GM12801 (cell line): ENCODE results near the gene NGRN.
A peak's percentile ranks its signal among the peaks of the same experiment; 100 is the strongest.

Source experiments
- TF ChIP-seq, protein P1 (sequence below): IDR thresholded peaks from one replicate; pipeline ENCODE4 v1.5.1; 2011; ENCODE audit warnings: control low read depth; ENCODE audit not compliant: insufficient read length; ENCODE audit errors: extremely low read depth

NGRN gene

DNA sequence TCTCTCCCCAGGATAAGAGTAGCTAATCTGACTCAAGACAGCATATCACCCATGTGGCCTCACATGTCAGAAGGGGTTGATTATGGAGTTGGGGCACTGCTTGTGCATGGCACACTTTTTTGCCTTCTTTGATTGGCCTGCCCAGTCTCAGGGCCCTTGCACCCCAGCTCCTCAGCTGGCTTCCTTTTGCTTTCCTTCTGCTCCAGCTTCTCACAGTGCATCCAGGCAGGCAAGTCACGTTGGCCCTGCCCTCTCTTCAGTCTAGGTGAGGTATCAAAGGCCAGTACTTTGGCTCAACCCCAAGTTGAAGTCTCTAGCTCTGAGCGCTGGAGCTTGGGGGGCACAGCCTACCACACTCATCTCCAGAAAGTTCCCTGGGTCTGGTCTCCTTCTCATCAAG is 42.2 kb downstream of the NGRN start:
- TF ChIP-seq, protein P1, sequence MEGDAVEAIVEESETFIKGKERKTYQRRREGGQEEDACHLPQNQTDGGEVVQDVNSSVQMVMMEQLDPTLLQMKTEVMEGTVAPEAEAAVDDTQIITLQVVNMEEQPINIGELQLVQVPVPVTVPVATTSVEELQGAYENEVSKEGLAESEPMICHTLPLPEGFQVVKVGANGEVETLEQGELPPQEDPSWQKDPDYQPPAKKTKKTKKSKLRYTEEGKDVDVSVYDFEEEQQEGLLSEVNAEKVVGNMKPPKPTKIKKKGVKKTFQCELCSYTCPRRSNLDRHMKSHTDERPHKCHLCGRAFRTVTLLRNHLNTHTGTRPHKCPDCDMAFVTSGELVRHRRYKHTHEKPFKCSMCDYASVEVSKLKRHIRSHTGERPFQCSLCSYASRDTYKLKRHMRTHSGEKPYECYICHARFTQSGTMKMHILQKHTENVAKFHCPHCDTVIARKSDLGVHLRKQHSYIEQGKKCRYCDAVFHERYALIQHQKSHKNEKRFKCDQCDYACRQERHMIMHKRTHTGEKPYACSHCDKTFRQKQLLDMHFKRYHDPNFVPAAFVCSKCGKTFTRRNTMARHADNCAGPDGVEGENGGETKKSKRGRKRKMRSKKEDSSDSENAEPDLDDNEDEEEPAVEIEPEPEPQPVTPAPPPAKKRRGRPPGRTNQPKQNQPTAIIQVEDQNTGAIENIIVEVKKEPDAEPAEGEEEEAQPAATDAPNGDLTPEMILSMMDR: no peak

DNA sequence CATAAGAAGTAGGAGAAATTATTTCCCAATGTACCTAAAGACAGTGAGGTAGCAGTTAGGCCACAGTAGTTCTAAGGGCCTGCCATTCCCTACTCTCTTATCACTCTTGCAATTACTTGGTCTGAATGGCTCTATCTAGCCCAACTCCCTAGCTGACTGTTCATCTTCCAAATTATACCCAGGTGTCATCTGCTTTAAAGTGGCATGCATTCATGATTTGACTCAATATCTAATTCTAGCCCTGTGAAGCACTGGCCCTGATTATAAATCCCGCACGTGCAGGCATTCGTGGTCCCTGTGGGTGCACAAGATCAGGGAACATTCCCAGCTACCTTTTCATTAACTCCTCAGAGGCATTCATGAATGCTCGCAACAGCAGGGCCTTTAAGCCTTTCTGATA is 43.5 kb downstream of the NGRN start:
- TF ChIP-seq, protein P1: no peak

DNA sequence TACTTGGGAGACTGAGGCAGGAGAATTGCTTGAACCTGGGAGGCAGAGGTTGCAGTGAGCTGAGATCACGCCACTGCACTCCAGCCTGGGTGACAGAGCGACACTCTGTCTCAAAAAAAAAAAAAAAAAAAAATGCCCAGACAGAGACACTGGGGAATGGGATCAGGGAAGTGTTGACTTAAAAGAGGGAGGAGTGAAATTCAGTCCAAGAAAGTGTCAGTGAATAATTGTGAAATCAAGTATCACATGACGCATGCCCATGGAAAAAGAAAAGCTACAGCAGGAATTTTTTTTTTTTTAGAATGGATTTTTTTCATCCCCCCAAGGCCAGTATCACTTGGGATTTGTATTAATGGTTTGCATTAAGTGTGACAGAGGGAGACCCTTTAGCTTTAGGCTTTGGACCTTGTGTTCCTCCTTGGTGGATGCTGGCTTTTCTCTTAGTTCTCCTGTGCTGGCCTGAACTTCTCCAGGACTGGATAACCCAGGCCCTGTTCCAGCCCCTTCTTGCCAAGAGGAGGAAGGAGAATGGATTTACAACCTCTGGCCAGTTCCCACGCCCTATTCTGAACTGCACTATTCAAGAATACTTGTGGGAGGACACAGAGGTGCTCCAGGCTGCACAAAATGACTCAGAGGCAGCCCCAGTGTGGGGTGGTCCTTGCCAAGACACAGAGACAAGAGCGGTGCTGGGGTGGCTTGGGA is 50.0 kb downstream of the NGRN start:
- TF ChIP-seq, protein P1: no peak

DNA sequence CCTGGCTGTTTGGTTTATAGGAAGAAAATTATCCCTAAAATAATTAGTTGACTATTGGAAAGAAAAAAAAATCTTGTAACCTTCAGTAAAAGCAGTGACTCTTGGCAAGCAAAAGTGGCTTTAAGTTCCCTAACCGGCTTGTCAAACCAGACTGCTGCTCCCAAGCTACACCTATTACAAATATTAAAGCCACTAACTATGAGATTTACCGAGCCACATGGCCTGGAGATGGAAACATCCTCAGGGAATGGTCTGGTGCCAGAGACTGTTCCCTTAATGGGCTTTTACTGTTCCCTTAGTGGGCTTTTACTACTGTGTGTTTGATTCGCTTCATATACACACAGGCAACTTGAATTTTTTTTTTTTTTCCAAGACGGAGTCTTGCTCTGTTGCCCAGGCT is 50.7 kb downstream of the NGRN start:
- TF ChIP-seq, protein P1: no peak

DNA sequence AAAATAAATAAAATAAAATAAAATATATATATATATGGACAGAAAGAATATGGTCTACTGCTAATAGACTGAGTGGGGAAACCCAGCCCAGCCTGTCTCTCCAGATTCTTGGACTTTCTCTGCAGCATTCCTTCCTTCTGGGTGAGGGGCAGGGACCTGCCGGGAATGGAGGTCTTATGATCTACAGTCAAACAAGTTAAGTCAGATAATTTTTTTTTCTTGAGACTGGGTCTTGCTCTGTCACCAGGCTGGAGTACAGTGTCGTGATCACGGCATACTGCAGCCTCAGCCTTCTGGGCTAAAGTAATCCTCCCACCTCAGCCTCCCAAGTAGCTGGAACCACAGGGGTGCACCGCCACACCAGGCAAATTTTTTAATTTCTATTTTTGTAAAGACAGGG is 53.1 kb downstream of the NGRN start:
- TF ChIP-seq, protein P1: no peak

DNA sequence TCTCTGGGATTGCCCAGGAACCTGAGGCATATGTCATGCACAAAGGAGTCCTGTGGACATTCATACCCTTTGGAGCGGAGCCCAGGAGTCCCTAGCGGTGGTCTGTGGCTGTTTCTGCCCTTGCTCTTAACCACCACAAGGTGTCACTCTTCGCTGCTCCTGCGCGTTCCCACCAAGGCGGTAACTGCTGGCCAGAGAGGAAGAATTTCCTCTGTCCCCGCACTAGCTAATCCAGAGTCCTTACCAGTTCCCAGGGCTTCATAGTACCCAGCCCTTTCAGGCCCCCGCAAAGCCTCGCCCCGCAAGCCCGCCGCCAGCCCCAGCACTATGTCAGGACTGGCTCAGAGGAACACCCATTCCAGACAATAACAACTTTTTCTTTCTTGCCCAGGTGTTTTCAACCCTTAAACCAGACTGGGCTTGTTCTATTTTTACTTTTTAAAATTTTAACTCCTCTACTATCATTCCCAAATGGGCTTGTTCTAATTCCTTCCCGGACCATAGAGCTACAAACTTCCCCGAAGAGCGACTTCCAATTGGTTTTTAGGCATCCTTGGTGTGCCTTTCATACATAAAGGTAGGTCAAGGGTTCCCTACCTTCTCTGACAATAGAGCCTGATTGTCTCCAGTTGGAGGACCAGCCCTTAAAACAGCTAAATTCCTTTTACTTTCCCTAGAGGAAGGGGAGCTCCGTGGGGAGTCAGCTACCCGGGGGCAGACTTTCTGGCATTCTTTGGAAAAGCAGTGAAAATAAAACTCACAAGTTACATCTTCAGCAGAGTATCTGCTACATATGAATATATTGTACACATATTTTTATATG is 54.8 kb downstream of the NGRN start:
- TF ChIP-seq, protein P1: peak; percentile 97

DNA sequence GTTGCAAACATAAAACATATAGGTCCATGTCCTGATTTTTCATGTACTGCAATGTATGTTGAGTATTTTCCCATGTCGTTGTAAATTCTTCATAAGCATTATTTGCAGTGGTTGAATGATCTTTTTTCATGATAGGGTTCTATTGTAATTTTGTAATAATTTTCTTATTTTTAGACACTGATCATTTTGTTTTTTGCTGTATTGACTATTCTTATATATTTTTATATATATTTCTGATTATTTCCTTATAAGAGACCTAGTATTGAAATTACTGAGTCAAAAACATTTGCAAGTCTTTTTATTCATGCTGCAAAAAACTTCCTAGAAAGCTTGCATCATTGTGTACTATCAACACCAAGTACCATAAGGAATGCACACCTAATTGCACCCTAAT is 55.4 kb downstream of the NGRN start:
- TF ChIP-seq, protein P1: no peak
